GM18507 (cell line): Measurements from ENCODE around the gene FOSL1.
"Not testable (repeated sequence)": the region's sequence is repeated elsewhere in the genome, so short reads cannot be mapped to it uniquely, and the experiment has no call there.

ENCODE experiments used
- DNase-seq: peaks from one replicate; pipeline ENCODE4 v3.0.0; 2011; ENCODE audit warnings: low read depth; ENCODE audit not compliant: insufficient read length; ENCODE audit errors: extremely low spot score
- FAIRE-seq: peaks from 2 replicates; lab custom pipeline; 2011; peaks lifted over from hg19 to GRCh38; lab: Jason Lieb, UNC

The FOSL1 gene

GRCh38 chr11:65899356-65900124 is 648 bp downstream of the FOSL1 start:
- no peak for FAIRE-seq
- DNase-seq, result no peak

- no peak for FAIRE-seq
- no peak for DNase-seq
Observed at GRCh38 chr11:65898656-65899355, 1.4 kb downstream of the FOSL1 start.

- DNase-seq (no peak), FAIRE-seq (no peak)
Observed at GRCh38 chr11:65897020-65897471, 3.1 kb downstream of the FOSL1 start.

GRCh38 chr11:65896034-65896999 is 3.9 kb downstream of the FOSL1 start:
- no peak for FAIRE-seq

GRCh38 chr11:65895482-65895981 is 4.7 kb downstream of the FOSL1 start:
- FAIRE-seq (no peak), DNase-seq (no peak)

More at GRCh38 chr11:65896034-65896999, 3.9 kb downstream of the FOSL1 start:
- no peak for DNase-seq

- no peak for DNase-seq
- peak; percentile 71 for FAIRE-seq
Observed at GRCh38 chr11:65894034-65894591, 6.1 kb downstream of the FOSL1 start.

GRCh38 chr11:65892661-65893317 is 7.4 kb downstream of the FOSL1 start:
- DNase-seq (no peak), FAIRE-seq (no peak)

GRCh38 chr11:65892137-65892540 is 8.0 kb downstream of the FOSL1 start:
- not testable (repeated sequence) for FAIRE-seq, DNase-seq

GRCh38 chr11:65891219-65892136 is 8.7 kb downstream of the FOSL1 start:
- DNase-seq (no peak), FAIRE-seq (no peak)

GRCh38 chr11:65890324-65891218 is 9.6 kb downstream of the FOSL1 start, which contains the start of gene CCDC85B:
CCDC85B (plus strand) TSS chr11:65890673; CDS start chr11:65890784, 111 bp downstream.
- peak; percentile 87 for FAIRE-seq
- peak; percentile 84 for DNase-seq

GRCh38 chr11:65888163-65888814 is 11.9 kb downstream of the FOSL1 start, which contains the start of gene FIBP:
FIBP (minus strand) TSS chr11:65888471; CDS start chr11:65888418, 53 bp downstream.
- FAIRE-seq (peak; percentile 86), DNase-seq (peak; percentile 95)

GRCh38 chr11:65887723-65888162 is 12.4 kb downstream of the FOSL1 start:
- DNase-seq, result no peak
- no peak for FAIRE-seq

GRCh38 chr11:65886826-65887722 is 13.1 kb downstream of the FOSL1 start:
- FAIRE-seq, result no peak
- DNase-seq, result no peak

GRCh38 chr11:65885808-65886536 is 14.2 kb downstream of the FOSL1 start:
- no peak for DNase-seq
- FAIRE-seq, result no peak
